ENCODE results near the gene SLC6A17.

- TF ChIP-seq FOXM1 (IDR thresholded peaks at IDR 0.05; ENCODE audit: low read depth) (no peak), FOXM1 (CRISPR knock-in tag; IDR thresholded peaks at IDR 0.05; ENCODE audit: low read depth) (no peak), USF1 (CRISPR knock-in tag; IDR thresholded peaks at IDR 0.05) (no peak)
Observed at GRCh38 chr1:110225756-110226404, 75.6 kb downstream of the SLC6A17 start.

All from K562 (cell line).